Epithelial cell of proximal tubule (primary cell): ENCODE measurements around the gene OR51G2. TPM values are rescaled to one million over a fixed set of nuclear protein-coding genes. Genes with fewer than 3 reads are reported as not detected.
"Not testable (repeated sequence)": the region's sequence is repeated elsewhere in the genome, so short reads cannot be mapped to it uniquely, and the experiment has no call there.

Source experiments
- DNase-seq: peaks from one replicate; pipeline ENCODE4 v3.0.0-alpha.2; 2011; ENCODE audit warnings: low read depth
- H3K4me3 ChIP-seq: 2 replicates; pipeline ENCODE4 v1.5.1; 2011; ENCODE audit warnings: low read depth, mild to moderate bottlenecking, low read length
- CTCF ChIP-seq: conservative IDR thresholded peaks from 2 replicates; pipeline ENCODE4 v1.5.1; 2012; ENCODE audit warnings: low read depth, mild to moderate bottlenecking, low read length
- total RNA-seq: library from RNA; depleted of rRNA; stranded (reverse); fragments of >200 nt; gene quantifications from 2 replicates; pipeline ENCODE4 v1.2.3, GENCODE V29; 2015

Gene OR51G2
- total RNA-seq = not detected in 2 replicates

- DNase-seq = no peak
- no peak for TF ChIP-seq CTCF
- no peak within 1 kb of the TSS for H3K4me3 ChIP-seq
These were observed at the start of gene OR51G2 for GRCh38 chr11:4919250-4919649. TSS of gene OR51G2 (minus strand) at chr11:4919350. CDS start at chr11:4915663, 3,687 bp downstream.

GRCh38 chr11:4962816-4963215 is 43.7 kb upstream of the OR51G2 start:
- no peak for DNase-seq
- TF ChIP-seq CTCF = no peak
- H3K4me3 ChIP-seq = no peak overlapping the region

GRCh38 chr11:4960877-4961276 is 41.7 kb upstream of the OR51G2 start:
- TF ChIP-seq CTCF = no peak
- no peak for DNase-seq
- no peak overlapping the region for H3K4me3 ChIP-seq

- no peak overlapping the region for H3K4me3 ChIP-seq
- no peak for DNase-seq
- TF ChIP-seq CTCF = no peak
These were observed 38.2 kb upstream of the OR51G2 start for GRCh38 chr11:4957396-4957795.

GRCh38 chr11:4955613-4956012 is 36.5 kb upstream of the OR51G2 start, which contains the start of gene OR51A2:
TSS of gene OR51A2 (minus strand) at chr11:4955713. CDS start at chr11:4955713, 0 bp downstream.
- not testable (repeated sequence) for H3K4me3 ChIP-seq, DNase-seq

GRCh38 chr11:4947505-4947904 is 28.4 kb upstream of the OR51G2 start, which contains the start of gene OR51A4:
TSS of gene OR51A4 (minus strand) at chr11:4947605. CDS start at chr11:4947100, 505 bp downstream.
- no peak for TF ChIP-seq CTCF

GRCh38 chr11:4936745-4937144 is 17.6 kb upstream of the OR51G2 start:
- no peak for TF ChIP-seq CTCF
- DNase-seq = no peak
- H3K4me3 ChIP-seq = no peak overlapping the region

More at GRCh38 chr11:4947505-4947904, 28.4 kb upstream of the OR51G2 start, which contains the start of gene OR51A4:
- DNase-seq = no peak
- H3K4me3 ChIP-seq = no peak within 1 kb of the TSS

GRCh38 chr11:4932751-4933150 is 13.6 kb upstream of the OR51G2 start:
- no peak for TF ChIP-seq CTCF
- no peak for DNase-seq
- no peak overlapping the region for H3K4me3 ChIP-seq
